ENCODE measurements around the gene AQP1.
A peak's percentile ranks its signal among the peaks of the same experiment; 100 is the strongest.

The AQP1 gene

GRCh38 chr7:30903146-30903545, 8.5 kb upstream of the AQP1 start:
- peaks cover 8% of the 10 kb centered on the region for H3K4me1 Mint-ChIP-seq
- H3K4me3 Mint-ChIP-seq, result no peak overlapping the region
- no peaks in the 10 kb centered on the region for H3K9me3 Mint-ChIP-seq
- TF ChIP-seq CTCF (IDR thresholded peaks at IDR 0.05; ENCODE audit: unreplicated experiment in 3 of 3), result no peak
- H3K36me3 Mint-ChIP-seq (ENCODE audit: low read depth), result no peaks in the 10 kb centered on the region
- H3K27ac Mint-ChIP-seq, result no peak overlapping the region
- H3K27me3 Mint-ChIP-seq (ENCODE audit: low read depth), result no peaks in the 10 kb centered on the region

GRCh38 chr7:30904561-30904960, 7.1 kb upstream of the AQP1 start:
- TF ChIP-seq CTCF (IDR thresholded peaks at IDR 0.05; ENCODE audit: unreplicated experiment in 3 of 3), result no peak
- H3K36me3 Mint-ChIP-seq (ENCODE audit: low read depth), result no peaks in the 10 kb centered on the region

GRCh38 chr7:30905078-30906012, 6.3 kb upstream of the AQP1 start:
- TF ChIP-seq CTCF (IDR thresholded peaks at IDR 0.05; ENCODE audit: unreplicated experiment in 3 of 3), result no peak
- Mint-ChIP-seq H3K27me3 (ENCODE audit: low read depth) (peaks cover 3% of the 10 kb centered on the region), H3K4me1 (peaks cover 13% of the 10 kb centered on the region), H3K9me3 (no peaks in the 10 kb centered on the region), H3K36me3 (ENCODE audit: low read depth) (no peaks in the 10 kb centered on the region), H3K4me3 (no peak overlapping the region), H3K27ac (no peak overlapping the region)

More at GRCh38 chr7:30904561-30904960, 7.1 kb upstream of the AQP1 start:
- Mint-ChIP-seq H3K27me3 (ENCODE audit: low read depth) (peaks cover 3% of the 10 kb centered on the region), H3K4me1 (peaks cover 13% of the 10 kb centered on the region), H3K9me3 (no peaks in the 10 kb centered on the region), H3K4me3 (no peak overlapping the region), H3K27ac (no peak overlapping the region)

- Mint-ChIP-seq H3K27ac (peak overlapping the region in 1 of 3 experiments; percentile 72), H3K36me3 (ENCODE audit: low read depth) (no peaks in the 10 kb centered on the region), H3K4me3 (no peak overlapping the region), H3K9me3 (no peaks in the 10 kb centered on the region), H3K4me1 (peaks cover 19% of the 10 kb centered on the region), H3K27me3 (ENCODE audit: low read depth) (peaks cover 7% of the 10 kb centered on the region)
- TF ChIP-seq CTCF (IDR thresholded peaks at IDR 0.05; ENCODE audit: unreplicated experiment in 3 of 3), result no peak
These were observed 5.6 kb upstream of the AQP1 start for GRCh38 chr7:30906014-30906413.

- Mint-ChIP-seq H3K36me3 (ENCODE audit: low read depth) (no peaks in the 10 kb centered on the region), H3K27me3 (ENCODE audit: low read depth) (peaks cover 8% of the 10 kb centered on the region), H3K4me1 (peaks cover 25% of the 10 kb centered on the region), H3K9me3 (no peaks in the 10 kb centered on the region), H3K4me3 (no peak overlapping the region), H3K27ac (peak overlapping the region; percentile 41 to 72 (median 50))
- no peak for TF ChIP-seq CTCF (IDR thresholded peaks at IDR 0.05; ENCODE audit: unreplicated experiment in 3 of 3)
These were observed 5.0 kb upstream of the AQP1 start for GRCh38 chr7:30906515-30907240.
